HG03457 (cell line): ENCODE measurements around the gene CLRN3.

ENCODE experiments used
- ATAC-seq: cut with Tn5 transposase; IDR thresholded peaks from one replicate; pipeline ENCODE4 v1.9.1; 2021; ENCODE audit warnings: moderate number of reproducible peaks; ENCODE audit not compliant: unreplicated experiment

Gene CLRN3

GRCh38 chr10:127849224-127849623 lies 43.5 kb downstream of the CLRN3 start:
- ATAC-seq, result no peak

- no peak for ATAC-seq
These were observed 44.5 kb downstream of the CLRN3 start for GRCh38 chr10:127848226-127848625.

GRCh38 chr10:127845756-127846155 lies 47.0 kb downstream of the CLRN3 start:
- ATAC-seq, result no peak

GRCh38 chr10:127840884-127841283 lies 51.9 kb downstream of the CLRN3 start:
- ATAC-seq, result no peak

GRCh38 chr10:127836966-127837365 lies 55.8 kb downstream of the CLRN3 start:
- ATAC-seq, result no peak

GRCh38 chr10:127836176-127836575 lies 56.6 kb downstream of the CLRN3 start:
- ATAC-seq, result no peak

- no peak for ATAC-seq
These were observed 58.0 kb downstream of the CLRN3 start for GRCh38 chr10:127834791-127835190.

- no peak for ATAC-seq
These were observed 58.5 kb downstream of the CLRN3 start for GRCh38 chr10:127834221-127834620.

GRCh38 chr10:127833804-127834203 lies 58.9 kb downstream of the CLRN3 start:
- ATAC-seq, result no peak

GRCh38 chr10:127832501-127832900 lies 60.2 kb downstream of the CLRN3 start:
- no peak for ATAC-seq

- no peak for ATAC-seq
These were observed 62.3 kb downstream of the CLRN3 start for GRCh38 chr10:127830414-127830813.
